Measurements from ENCODE around the gene KCNAB1.

DNA sequence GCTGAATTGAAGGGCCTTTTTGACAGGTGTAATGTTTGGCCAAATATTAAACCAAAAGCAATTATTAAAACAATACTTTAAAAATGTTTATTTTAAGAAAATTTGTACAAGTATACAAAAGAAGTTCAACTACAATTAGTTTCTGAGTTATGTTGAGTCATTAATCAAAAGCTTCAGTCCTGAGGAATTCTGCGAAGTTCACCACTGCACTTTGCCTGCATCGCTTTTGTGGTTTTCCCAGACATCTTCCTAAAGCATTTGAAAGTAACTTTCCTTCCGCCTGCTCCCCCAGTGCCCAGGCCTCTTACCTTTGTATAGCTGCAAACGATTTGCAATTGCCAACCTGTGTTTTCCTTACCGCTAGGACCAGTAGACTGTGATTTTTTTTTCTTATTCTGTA lies 69.5 kb downstream of the KCNAB1 start:
- TF ChIP-seq, protein P1, sequence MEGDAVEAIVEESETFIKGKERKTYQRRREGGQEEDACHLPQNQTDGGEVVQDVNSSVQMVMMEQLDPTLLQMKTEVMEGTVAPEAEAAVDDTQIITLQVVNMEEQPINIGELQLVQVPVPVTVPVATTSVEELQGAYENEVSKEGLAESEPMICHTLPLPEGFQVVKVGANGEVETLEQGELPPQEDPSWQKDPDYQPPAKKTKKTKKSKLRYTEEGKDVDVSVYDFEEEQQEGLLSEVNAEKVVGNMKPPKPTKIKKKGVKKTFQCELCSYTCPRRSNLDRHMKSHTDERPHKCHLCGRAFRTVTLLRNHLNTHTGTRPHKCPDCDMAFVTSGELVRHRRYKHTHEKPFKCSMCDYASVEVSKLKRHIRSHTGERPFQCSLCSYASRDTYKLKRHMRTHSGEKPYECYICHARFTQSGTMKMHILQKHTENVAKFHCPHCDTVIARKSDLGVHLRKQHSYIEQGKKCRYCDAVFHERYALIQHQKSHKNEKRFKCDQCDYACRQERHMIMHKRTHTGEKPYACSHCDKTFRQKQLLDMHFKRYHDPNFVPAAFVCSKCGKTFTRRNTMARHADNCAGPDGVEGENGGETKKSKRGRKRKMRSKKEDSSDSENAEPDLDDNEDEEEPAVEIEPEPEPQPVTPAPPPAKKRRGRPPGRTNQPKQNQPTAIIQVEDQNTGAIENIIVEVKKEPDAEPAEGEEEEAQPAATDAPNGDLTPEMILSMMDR (IDR thresholded peaks at IDR 0.05; ENCODE audit: poor library complexity) = no peak
- TF ChIP-seq EZH2 (IDR thresholded peaks at IDR 0.05; ENCODE audit: borderline replicate concordance) = no peak
- no peak for TF ChIP-seq EZH2phosphoT487 (IDR thresholded peaks at IDR 0.05; ENCODE audit: low read depth, severe bottlenecking, unreplicated experiment)

Data from hepatocyte (in vitro differentiated cells).